IPS-18c (cell line): ENCODE measurements around the gene SGCA.
A peak's percentile ranks its signal among the peaks of the same experiment; 100 is the strongest.

Source experiments
- H3K4me3 ChIP-seq: 2 replicates; pipeline ENCODE4 v1.7.0; 2013; ENCODE audit warnings: low read depth, mild to moderate bottlenecking, low read length, moderate library complexity; ENCODE audit not compliant: insufficient read depth
- H3K9me3 ChIP-seq: one replicate; pipeline ENCODE4 v1.6.1; 2013; ENCODE audit warnings: mild to moderate bottlenecking, low read length, moderate library complexity; ENCODE audit not compliant: control insufficient read depth, insufficient read depth

The SGCA gene

GRCh38 chr17:50165867-50166517 lies at the start of gene SGCA:
Gene SGCA (plus strand): TSS chr17:50166005. CDS start chr17:50166041, 36 bp downstream.
- H3K4me3 ChIP-seq = no peak within 1 kb of the TSS
- H3K9me3 ChIP-seq = no peaks in the 10 kb centered on the region

GRCh38 chr17:50117202-50118051 lies 48.4 kb upstream of the SGCA start:
- peak overlapping the region; percentile 46; the same call in 1 of the 2 replicates for H3K4me3 ChIP-seq
- no peaks in the 10 kb centered on the region for H3K9me3 ChIP-seq

- H3K4me3 ChIP-seq = no peak overlapping the region
- H3K9me3 ChIP-seq = no peaks in the 10 kb centered on the region
Measured at GRCh38 chr17:50118076-50118827, 47.6 kb upstream of the SGCA start.

- Histone ChIP-seq H3K9me3 (no peaks in the 10 kb centered on the region), H3K4me3 (no peak overlapping the region)
Measured at GRCh38 chr17:50118828-50119218, 47.0 kb upstream of the SGCA start.

- Histone ChIP-seq H3K4me3 (no peak overlapping the region), H3K9me3 (no peaks in the 10 kb centered on the region)
Measured at GRCh38 chr17:50120475-50121253, 45.1 kb upstream of the SGCA start.

GRCh38 chr17:50122945-50123344 lies 42.9 kb upstream of the SGCA start:
- no peaks in the 10 kb centered on the region for H3K9me3 ChIP-seq
- peak overlapping the region; percentile 15; the same call in 1 of the 2 replicates for H3K4me3 ChIP-seq

GRCh38 chr17:50123649-50124349 lies 42.0 kb upstream of the SGCA start:
- Histone ChIP-seq H3K9me3 (no peaks in the 10 kb centered on the region), H3K4me3 (peak overlapping the region; percentile 15; the same call in 1 of the 2 replicates)

GRCh38 chr17:50125420-50125997 lies 40.3 kb upstream of the SGCA start:
- Histone ChIP-seq H3K9me3 (no peaks in the 10 kb centered on the region), H3K4me3 (no peak overlapping the region)

- Histone ChIP-seq H3K4me3 (no peak overlapping the region; the same call in 1 of the 2 replicates), H3K9me3 (no peaks in the 10 kb centered on the region)
Measured at GRCh38 chr17:50127697-50128361, 38.0 kb upstream of the SGCA start.

- Histone ChIP-seq H3K9me3 (no peaks in the 10 kb centered on the region), H3K4me3 (peak overlapping the region; percentile 37)
Measured at GRCh38 chr17:50128441-50129352, 37.1 kb upstream of the SGCA start.

GRCh38 chr17:50129353-50129727 lies 36.5 kb upstream of the SGCA start:
- Histone ChIP-seq H3K4me3 (peak overlapping the region; percentile 37), H3K9me3 (no peaks in the 10 kb centered on the region)

- H3K9me3 ChIP-seq = no peaks in the 10 kb centered on the region
- H3K4me3 ChIP-seq = peak within 1 kb of the TSS; percentile 61
Measured at GRCh38 chr17:50129728-50130558, 35.9 kb upstream of the SGCA start, which contains the start of gene SAMD14. Gene SAMD14 (minus strand): TSS chr17:50130160. CDS start chr17:50124959, 5,201 bp downstream.

- Histone ChIP-seq H3K9me3 (no peaks in the 10 kb centered on the region), H3K4me3 (peak overlapping the region; percentile 61)
Measured at GRCh38 chr17:50130559-50131305, 35.1 kb upstream of the SGCA start.
